SHP77 (cell line): ENCODE measurements around the gene CKS2.

Experiments used
- DNase-seq, 2 experiments: peaks; one replicate each; lab custom pipeline; 2025; lab: John Stamatoyannopoulos, UW

Gene CKS2

GRCh38 chr9:89350988-89351557 is 40.1 kb downstream of the CKS2 start:
- DNase-seq, result no peak

GRCh38 chr9:89351584-89352300 is 40.7 kb downstream of the CKS2 start:
- DNase-seq, result no peak

GRCh38 chr9:89352451-89352850 is 41.5 kb downstream of the CKS2 start:
- no peak for DNase-seq

- no peak for DNase-seq
Measured at GRCh38 chr9:89352874-89353649, 42.1 kb downstream of the CKS2 start.

GRCh38 chr9:89353989-89354388 is 43.0 kb downstream of the CKS2 start:
- no peak for DNase-seq

- DNase-seq, result no peak
Measured at GRCh38 chr9:89354471-89354870, 43.5 kb downstream of the CKS2 start.

GRCh38 chr9:89356782-89357181 is 45.8 kb downstream of the CKS2 start:
- DNase-seq, result no peak

- no peak for DNase-seq
Measured at GRCh38 chr9:89357331-89358197, 46.6 kb downstream of the CKS2 start.

- DNase-seq, result no peak
Measured at GRCh38 chr9:89358376-89358916, 47.5 kb downstream of the CKS2 start.

GRCh38 chr9:89358985-89359384 is 48.0 kb downstream of the CKS2 start:
- peak; percentile 20 to 40 for DNase-seq

- DNase-seq, result no peak
Measured at GRCh38 chr9:89359751-89360261, 48.8 kb downstream of the CKS2 start.

- DNase-seq, result peak; percentile 13 to 22
Measured at GRCh38 chr9:89360465-89360864, 49.5 kb downstream of the CKS2 start.

GRCh38 chr9:89361031-89361430 is 50.0 kb downstream of the CKS2 start:
- no peak for DNase-seq

GRCh38 chr9:89361816-89362646 is 51.0 kb downstream of the CKS2 start:
- DNase-seq, result no peak

GRCh38 chr9:89362647-89363310 is 51.8 kb downstream of the CKS2 start:
- no peak for DNase-seq

GRCh38 chr9:89363311-89363670 is 52.3 kb downstream of the CKS2 start:
- DNase-seq, result no peak

- DNase-seq, result no peak
Measured at GRCh38 chr9:89363921-89364665, 53.1 kb downstream of the CKS2 start.

GRCh38 chr9:89364666-89365531 is 53.9 kb downstream of the CKS2 start:
- no peak for DNase-seq

- DNase-seq, result no peak
Measured at GRCh38 chr9:89365532-89365912, 54.5 kb downstream of the CKS2 start.
